ENCODE data around the gene CALY. TPM values are rescaled to one million over a fixed set of nuclear protein-coding genes. Genes with fewer than 3 reads are reported as not detected.

The CALY gene
- total RNA-seq, 1 experiment from 2014 or later: not detected

DNA sequence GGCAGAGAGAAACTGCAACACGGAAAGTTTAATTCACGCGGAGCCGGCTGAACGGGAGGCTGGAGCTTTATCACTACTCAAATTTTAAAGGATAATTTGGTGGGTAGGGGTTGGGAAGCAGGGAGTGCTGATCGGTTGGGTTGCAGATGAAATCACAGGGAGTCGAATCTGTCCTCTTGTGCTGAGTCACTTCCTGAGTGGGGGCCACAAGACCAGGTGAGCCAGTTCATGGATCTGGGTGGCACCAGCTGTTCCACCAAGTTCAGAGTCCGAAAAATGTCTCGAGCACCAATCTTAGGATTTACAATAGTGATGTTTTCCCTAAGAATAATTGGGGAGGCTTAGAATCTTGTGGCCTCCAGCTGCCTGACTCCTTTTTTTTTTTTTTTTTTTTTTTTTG, 6.9 kb upstream of the CALY start:
- Histone ChIP-seq H2AFZ (ENCODE audit: low read length) (no peak overlapping the region), H3K36me3 (ENCODE audit: low read depth, low read length) (no peaks in the 10 kb centered on the region), H3K4me3 (ENCODE audit: low read length) (no peak overlapping the region), H4K20me1 (ENCODE audit: low read length) (no peaks in the 10 kb centered on the region), H3K27me3 (ENCODE audit: low read length) (no peaks in the 10 kb centered on the region), H3K9me3 (ENCODE audit: low read length) (no peaks in the 10 kb centered on the region), H3K4me2 (ENCODE audit: low read length) (no peak overlapping the region), H3K9me2 (replicated peaks; ENCODE audit: low read length) (no peaks in the 10 kb centered on the region), H3K79me2 (ENCODE audit: low read length) (no peaks in the 10 kb centered on the region), H3K4me1 (ENCODE audit: insufficient read depth, low read length) (peaks cover 5% of the 10 kb centered on the region; the same call in 1 of the 2 replicates), H3F3A (ENCODE audit: low read length, unreplicated experiment) (no peaks in the 10 kb centered on the region), H3K9ac (ENCODE audit: low read length) (no peak overlapping the region), H3K27ac (ENCODE audit: low read length) (no peak overlapping the region)
- no TSS peak for BruUV-seq (replicated peaks)
- TF ChIP-seq EZH2 (IDR thresholded peaks at IDR 0.05; ENCODE audit: low read length, unreplicated experiment): no peak
- no peak for TF ChIP-seq EZH2phosphoT487 (IDR thresholded peaks at IDR 0.05; ENCODE audit: borderline replicate concordance, low read length)
- no peak for TF ChIP-seq CTCF (conservative IDR thresholded peaks at IDR 0.05; ENCODE audit: low read depth, low read length)
- intact Hi-C loops (cut with micrococcal nuclease): no loop called here
- DNase-seq: no peak
- POLR2A ChIA-PET (ENCODE audit: unreplicated experiment): no interaction called here
- CTCF ChIA-PET: interaction anchor here (0.6 kb wide), 1 partner anchor 14 kb away, joined by 4 read pairs; no protein-coding TSS in a partner anchor
- no peak for ATAC-seq

DNA sequence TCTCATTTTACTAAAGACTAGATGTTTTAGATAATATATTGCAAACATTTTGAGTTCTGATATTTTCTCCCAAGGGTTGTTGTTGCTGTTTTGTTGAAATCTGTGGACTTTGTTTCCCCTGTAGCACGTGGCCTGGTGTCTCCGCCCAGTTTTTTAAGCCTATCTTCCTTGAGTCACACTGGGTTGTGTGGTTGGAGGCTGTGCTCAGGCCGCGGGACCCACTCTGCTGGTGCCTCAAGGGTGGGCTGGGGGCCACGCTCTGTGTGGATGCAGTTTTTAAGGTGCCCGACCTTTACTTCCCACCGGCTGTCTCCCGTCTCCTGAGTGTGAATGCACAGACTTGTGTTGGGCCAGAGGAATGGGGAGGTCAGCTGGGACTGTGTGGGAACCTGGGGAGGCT, 6.2 kb upstream of the CALY start:
- intact Hi-C loops (cut with micrococcal nuclease): no loop called here
- peaks cover 5% of the 10 kb centered on the region; the same call in 1 of the 2 replicates for H3K4me1 ChIP-seq (ENCODE audit: insufficient read depth, low read length)
- TF ChIP-seq EZH2phosphoT487 (IDR thresholded peaks at IDR 0.05; ENCODE audit: borderline replicate concordance, low read length) (no peak), EZH2 (IDR thresholded peaks at IDR 0.05; ENCODE audit: low read length, unreplicated experiment) (no peak), CTCF (conservative IDR thresholded peaks at IDR 0.05; ENCODE audit: low read depth, low read length) (no peak)
- no peaks in the 10 kb centered on the region for H3K27me3 ChIP-seq (ENCODE audit: low read length)
- no peak overlapping the region for H3K4me2 ChIP-seq (ENCODE audit: low read length)
- H3K9me2 ChIP-seq (replicated peaks; ENCODE audit: low read length): no peaks in the 10 kb centered on the region
- H2AFZ ChIP-seq (ENCODE audit: low read length): no peak overlapping the region
- no peaks in the 10 kb centered on the region for H4K20me1 ChIP-seq (ENCODE audit: low read length)
- ChIA-PET CTCF (no interaction called here), POLR2A (ENCODE audit: unreplicated experiment) (no interaction called here)
- no peak overlapping the region for H3K9ac ChIP-seq (ENCODE audit: low read length)
- no peaks in the 10 kb centered on the region for H3K36me3 ChIP-seq (ENCODE audit: low read depth, low read length)
- no peak overlapping the region for H3K27ac ChIP-seq (ENCODE audit: low read length)
- BruUV-seq (replicated peaks): no TSS peak
- H3K9me3 ChIP-seq (ENCODE audit: low read length): no peaks in the 10 kb centered on the region
- no peaks in the 10 kb centered on the region for H3K79me2 ChIP-seq (ENCODE audit: low read length)
- no peaks in the 10 kb centered on the region for H3F3A ChIP-seq (ENCODE audit: low read length, unreplicated experiment)
- ATAC-seq (no peak), DNase-seq (no peak)
- no peak overlapping the region for H3K4me3 ChIP-seq (ENCODE audit: low read length)

GRCh38 chr10:133341983-133342382, 5.3 kb upstream of the CALY start:
- CTCF ChIA-PET: no interaction called here
- no peaks in the 10 kb centered on the region for H3K9me3 ChIP-seq (ENCODE audit: low read length)

More at GRCh38 chr10:133341983-133342382, 5.3 kb upstream of the CALY start:
- intact Hi-C loops (cut with micrococcal nuclease): no loop called here
- POLR2A ChIA-PET (ENCODE audit: unreplicated experiment): no interaction called here
- Histone ChIP-seq H3K4me2 (ENCODE audit: low read length) (no peak overlapping the region), H4K20me1 (ENCODE audit: low read length) (no peaks in the 10 kb centered on the region), H3K79me2 (ENCODE audit: low read length) (no peaks in the 10 kb centered on the region), H3K9me2 (replicated peaks; ENCODE audit: low read length) (no peaks in the 10 kb centered on the region), H3K36me3 (ENCODE audit: low read depth, low read length) (no peaks in the 10 kb centered on the region), H3F3A (ENCODE audit: low read length, unreplicated experiment) (no peaks in the 10 kb centered on the region), H3K9ac (ENCODE audit: low read length) (no peak overlapping the region), H3K4me1 (ENCODE audit: insufficient read depth, low read length) (peaks cover 5% of the 10 kb centered on the region; the same call in 1 of the 2 replicates), H3K27me3 (ENCODE audit: low read length) (peaks cover 6% of the 10 kb centered on the region; the same call in 1 of the 2 replicates), H3K4me3 (ENCODE audit: low read length) (no peak overlapping the region), H2AFZ (ENCODE audit: low read length) (no peak overlapping the region), H3K27ac (ENCODE audit: low read length) (no peak overlapping the region)
- DNase-seq (no peak), ATAC-seq (no peak)
- TF ChIP-seq EZH2phosphoT487 (IDR thresholded peaks at IDR 0.05; ENCODE audit: borderline replicate concordance, low read length): no peak
- no peak for TF ChIP-seq CTCF (conservative IDR thresholded peaks at IDR 0.05; ENCODE audit: low read depth, low read length)
- no peak for TF ChIP-seq EZH2 (IDR thresholded peaks at IDR 0.05; ENCODE audit: low read length, unreplicated experiment)
- BruUV-seq (replicated peaks): no TSS peak

Data from PC-3 (cell line).